B cell (primary cell): ENCODE measurements around the gene SFXN1. TPM values are rescaled to one million over a fixed set of nuclear protein-coding genes. Genes with fewer than 3 reads are reported as not detected.

ENCODE experiments used
- ATAC-seq: fragments of 200-7000 bp; cut with Tn5 transposase; one replicate; pipeline ENCODE4 v1.10.0; 2021; ENCODE audit warnings: low read depth, mild to moderate bottlenecking, moderate number of reproducible peaks, moderate library complexity
- CTCF ChIA-PET: fragments of 350-600 bp; sonication (Branson Sonifier 250); formaldehyde crosslinking; loops from one replicate; lab custom pipeline; 2021; ENCODE audit warnings: antibody characterized with exemption, inconsistent platforms; lab: Charles Lee
- POLR2A ChIA-PET: fragments of 350-600 bp; sonication (Branson Sonifier 250); formaldehyde crosslinking; loops from one replicate; lab custom pipeline; 2021; ENCODE audit warnings: antibody characterized with exemption; lab: Charles Lee
- DNase-seq: peaks from one replicate; pipeline ENCODE4 v3.0.0; 2013
- H2AFZ ChIP-seq: 2 replicates; pipeline ENCODE4 v1.6.1; 2012; ENCODE audit warnings: mild to moderate bottlenecking, low read depth, low read length; ENCODE audit not compliant: insufficient read depth, poor library complexity, severe bottlenecking
- H3K27ac ChIP-seq, 2 donors: 1 replicate in 1 of 2; 2 replicates in 1 of 2; pipeline ENCODE4 v1.5.1; 2012 to 2013; ENCODE audit warnings: low read length in 2 of 2, mild to moderate bottlenecking in 2 of 2, moderate library complexity in 1 of 2
- H3K27me3 ChIP-seq, 4 experiments: fragments of 200-600 bp in 1 of 4; sonication (generic) in 1 of 4; replicated peaks in 1 of 4; 1 replicate in 2 of 4; 2 replicates in 2 of 4; pipeline versions ENCODE4 v1.6.1 to v1.7.0; 2013 to 2016; ENCODE audit warnings: low read length in 3 of 4, mild to moderate bottlenecking in 2 of 4, mixed read lengths in 1 of 4, moderate library complexity in 1 of 4; ENCODE audit not compliant: insufficient read depth in 4 of 4, control insufficient read depth in 3 of 4; ENCODE audit errors: control extremely low read depth in 1 of 4
- H3K36me3 ChIP-seq, 2 experiments: replicated peaks in 1 of 2; 1 replicate in 1 of 2; 2 replicates in 1 of 2; pipeline versions ENCODE4 v1.6.1 to v1.7.1; 2013; ENCODE audit warnings: low read length in 1 of 2; ENCODE audit not compliant: insufficient read depth in 2 of 2, control insufficient read depth in 1 of 2; ENCODE audit errors: control extremely low read depth in 1 of 2, extremely low read depth in 1 of 2
- H3K4me1 ChIP-seq, 2 donors: fragments of 200-600 bp in 1 of 2; sonication (generic) in 1 of 2; 1 replicate in 1 of 2; 2 replicates in 1 of 2; pipeline versions ENCODE4 v1.5.1 to v1.6.1; 2013 to 2017; ENCODE audit warnings: low read length in 2 of 2; ENCODE audit not compliant: control insufficient read depth in 2 of 2, insufficient read depth in 2 of 2
- H3K4me2 ChIP-seq: replicated peaks from 2 replicates; pipeline ENCODE3; 2012; ENCODE audit warnings: mild to moderate bottlenecking, low read depth, low read length; ENCODE audit not compliant: poor library complexity, severe bottlenecking
- H3K4me3 ChIP-seq, 5 experiments: fragments of 200-600 bp in 1 of 5; sonication (generic) in 1 of 5; 1 replicate in 3 of 5; 2 replicates in 2 of 5; pipeline versions ENCODE4 v1.5.1 to v1.7.0; 2011 to 2016; ENCODE audit warnings: low read length in 4 of 5, mild to moderate bottlenecking in 4 of 5, low read depth in 2 of 5, control low read depth in 1 of 5, moderate library complexity in 1 of 5; ENCODE audit not compliant: insufficient read depth in 1 of 5; ENCODE audit errors: control extremely low read depth in 1 of 5, extremely low read depth in 1 of 5
- H3K79me2 ChIP-seq: fragments of 200-600 bp; sonication (generic); one replicate; pipeline ENCODE4 v1.6.0; 2016; ENCODE audit warnings: low read length; ENCODE audit not compliant: control insufficient read depth, insufficient read depth
- H3K9ac ChIP-seq: fragments of 200-600 bp; sonication (generic); 2 replicates; pipeline ENCODE4 v1.6.1; 2017; ENCODE audit warnings: mild to moderate bottlenecking, low read length, moderate library complexity
- H3K9me3 ChIP-seq, 3 donors: one replicate each; pipeline versions ENCODE4 v1.6.1 to v1.7.1; 2013; ENCODE audit warnings: low read length in 2 of 3; ENCODE audit not compliant: control insufficient read depth in 2 of 3, insufficient read depth in 1 of 3; ENCODE audit errors: control extremely low read depth in 1 of 3
- H4K20me1 ChIP-seq: 2 replicates; pipeline ENCODE4 v1.6.0; 2012; ENCODE audit warnings: mild to moderate bottlenecking, low read length; ENCODE audit not compliant: insufficient read depth, control insufficient read depth, poor library complexity, severe bottlenecking
- H3K27ac Mint-ChIP-seq: one replicate; pipeline ENCODE4 v1.8.0; 2021; ENCODE audit warnings: mixed read lengths
- H3K27me3 Mint-ChIP-seq: one replicate; pipeline ENCODE4 v1.8.0; 2021; ENCODE audit warnings: mixed read lengths
- H3K4me1 Mint-ChIP-seq: one replicate; pipeline ENCODE4 v1.8.0; 2021; ENCODE audit warnings: mixed read lengths
- H3K4me3 Mint-ChIP-seq: one replicate; pipeline ENCODE4 v1.8.0; 2021; ENCODE audit warnings: mixed read lengths
- H3K9me3 Mint-ChIP-seq: one replicate; pipeline ENCODE4 v1.8.0; 2022; ENCODE audit warnings: mixed read lengths; ENCODE audit not compliant: insufficient read depth
- CTCF ChIP-seq: fragments of 200-600 bp; IDR thresholded peaks from one replicate; pipeline ENCODE4 v1.8.0; 2022; ENCODE audit warnings: antibody characterized with exemption, mild to moderate bottlenecking
- EZH2 ChIP-seq: IDR thresholded peaks from 2 replicates; pipeline ENCODE4 v1.6.1; 2012; ENCODE audit warnings: borderline replicate concordance, low read depth, mild to moderate bottlenecking, moderate library complexity, low read length; ENCODE audit not compliant: insufficient read depth, poor library complexity, severe bottlenecking
- WGBS: methylation state at CpG from one replicate; pipeline ENCODE4 v1.1.5; 2013; ENCODE audit warnings: missing lambda C conversion rate; ENCODE audit not compliant: insufficient coverage; 5-methylcytosine and 5-hydroxymethylcytosine counted together
- intact Hi-C: fragments of 100-400 bp; cut with micrococcal nuclease; formaldehyde crosslinking; loops from one replicate; pipeline ENCODE4 v1.10.0; 2022
- polyA plus RNA-seq: library from polyadenylated mRNA; depleted of rRNA; stranded (reverse); fragments of >200 nt; gene quantifications from 2 replicates; pipeline ENCODE4 v1.2.3, GENCODE V29; 2012
- total RNA-seq, 2 donors: library from RNA; stranded (reverse); fragments of 120-200 nt in 1 of 2; gene quantifications; 1 replicate in 1 of 2; 2 replicates in 1 of 2; pipeline versions ENCODE4 v1.2.3 to v1.2.4, GENCODE V29; 2013 to 2022

The SFXN1 gene
- total and polyA plus RNA-seq, 2 donors (not counting 1 experiment from before 2014, with no cell fraction given), result 16.4 to 30.5 TPM

GRCh38 chr5:175461370-175461769 lies 17.0 kb upstream of the SFXN1 start:
- CTCF ChIA-PET, result interaction anchor here (1.3 kb wide), 1 partner anchor 25 kb away, joined by 4 read pairs; no protein-coding TSS in a partner anchor
- Histone ChIP-seq H3K4me1 (peaks cover 0 to 3% of the 10 kb centered on the region in 2 donors), H3K36me3 (no peaks in the 10 kb centered on the region), H4K20me1 (no peaks in the 10 kb centered on the region), H3K79me2 (no peaks in the 10 kb centered on the region), H3K27ac (no peak overlapping the region), H3K9ac (no peak overlapping the region), H3K4me2 (no peak overlapping the region), H2AFZ (no peak overlapping the region), H3K27me3 (peaks cover 0 to 9% (median 1%) of the 10 kb centered on the region in 4 experiments), H3K9me3 (peaks cover 0 to 5% (median 0%) of the 10 kb centered on the region in 3 donors), H3K4me3 (no peak overlapping the region)
- H3K27me3 Mint-ChIP-seq, result peaks cover 27% of the 10 kb centered on the region
- no peak overlapping the region for H3K27ac Mint-ChIP-seq
- ATAC-seq (no peak), DNase-seq (no peak)
- intact Hi-C loops, result no loop called here
- H3K4me1 Mint-ChIP-seq, result peaks cover 5% of the 10 kb centered on the region
- no peaks in the 10 kb centered on the region for H3K9me3 Mint-ChIP-seq
- no peak overlapping the region for H3K4me3 Mint-ChIP-seq
- 86% methylated on average over 12 of the region's 13 CpGs for WGBS
- POLR2A ChIA-PET, result no interaction called here
- TF ChIP-seq CTCF, result no peak
- no peak for TF ChIP-seq EZH2

DNA sequence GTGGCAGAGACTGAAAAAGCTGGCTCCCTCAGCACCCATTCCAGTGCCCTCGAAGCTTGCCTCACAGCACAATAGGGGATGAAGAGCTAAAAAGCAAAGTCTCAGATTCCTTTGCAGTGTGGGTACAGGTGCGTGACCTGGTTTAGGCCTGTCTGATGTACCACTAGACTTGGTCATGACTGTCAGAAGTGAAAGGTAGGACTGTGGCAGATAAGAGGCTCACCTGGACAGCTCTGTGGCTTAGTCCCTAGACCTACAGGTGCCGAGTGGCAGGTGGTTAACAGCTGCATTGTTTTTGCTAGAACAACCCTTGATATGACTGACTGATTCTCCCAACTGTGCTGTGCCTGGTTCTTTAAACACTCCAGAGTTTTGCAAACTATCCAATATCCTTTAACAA lies 14.7 kb upstream of the SFXN1 start:
- ChIA-PET POLR2A (no interaction called here), CTCF (interaction anchor here (2.4 to 2.7 kb wide), 2 partner anchors 13 to 15 kb away, joined by 9 to 17 read pairs; partner anchors contain the start of gene SFXN1)
- H3K4me2 ChIP-seq, result no peak overlapping the region
- 77% methylated on average over 1 of the region's 3 CpGs for WGBS
- TF ChIP-seq EZH2, result no peak
- no peak for TF ChIP-seq CTCF
- H3K4me1 ChIP-seq, result peaks cover 0 to 3% of the 10 kb centered on the region in 2 donors
- no peak overlapping the region for H3K27ac ChIP-seq
- DNase-seq, result no peak
- H3K27me3 ChIP-seq, result peaks cover 0 to 10% (median 1%) of the 10 kb centered on the region in 4 experiments
- H3K4me1 Mint-ChIP-seq, result peaks cover 5% of the 10 kb centered on the region
- no peak overlapping the region for H3K4me3 ChIP-seq
- no peak overlapping the region for H2AFZ ChIP-seq
- no peak overlapping the region for H3K4me3 Mint-ChIP-seq
- no peaks in the 10 kb centered on the region for H4K20me1 ChIP-seq
- no peaks in the 10 kb centered on the region for H3K36me3 ChIP-seq
- ATAC-seq, result no peak
- H3K27ac Mint-ChIP-seq, result no peak overlapping the region
- peaks cover 30% of the 10 kb centered on the region for H3K27me3 Mint-ChIP-seq
- H3K79me2 ChIP-seq, result no peaks in the 10 kb centered on the region
- peaks cover 0 to 5% (median 0%) of the 10 kb centered on the region in 3 donors for H3K9me3 ChIP-seq
- no peak overlapping the region for H3K9ac ChIP-seq
- H3K9me3 Mint-ChIP-seq, result no peaks in the 10 kb centered on the region
- intact Hi-C loops, result no loop called here
